Right kidney (tissue), 1 donor: ENCODE measurements around the gene HADHB.
A peak's percentile ranks its signal among the peaks of the same experiment; 100 is the strongest.
"Not testable (repeated sequence)": the region's sequence is repeated elsewhere in the genome, so short reads cannot be mapped to it uniquely, and the experiment has no call there.

Experiments
- DNase-seq: peaks from one replicate; pipeline ENCODE4 v3.0.0-alpha.2; 2016

HADHB gene

GRCh38 chr2:26329083-26329482, 84.3 kb downstream of the HADHB start:
- DNase-seq: not testable (repeated sequence)

GRCh38 chr2:26330114-26330549, 85.4 kb downstream of the HADHB start:
- DNase-seq: peak; percentile 61

GRCh38 chr2:26330604-26331003, 85.9 kb downstream of the HADHB start:
- no peak for DNase-seq

- not testable (repeated sequence) for DNase-seq
Measured at GRCh38 chr2:26331321-26331720, 86.6 kb downstream of the HADHB start.

GRCh38 chr2:26333293-26333692, 88.6 kb downstream of the HADHB start:
- no peak for DNase-seq

- DNase-seq: no peak
Measured at GRCh38 chr2:26335231-26335630, 90.5 kb downstream of the HADHB start.

- no peak for DNase-seq
Measured at GRCh38 chr2:26336719-26337118, 92.0 kb downstream of the HADHB start.

- DNase-seq: no peak
Measured at GRCh38 chr2:26337298-26337697, 92.6 kb downstream of the HADHB start.
